HUDEP-2 (cell line): ENCODE measurements around the gene NCKAP1.
A peak's percentile ranks its signal among the peaks of the same experiment; 100 is the strongest.

Experiments used
- DNase-seq, 76 experiments: peaks; one replicate each; lab custom pipeline; 2025; ENCODE audit not compliant: unreplicated experiment in 76 of 76; lab: John Stamatoyannopoulos, UW

Gene NCKAP1

GRCh38 chr2:182952741-182953450 is 85.4 kb downstream of the NCKAP1 start:
- no peak for DNase-seq

GRCh38 chr2:182951948-182952663 is 86.2 kb downstream of the NCKAP1 start:
- DNase-seq: no peak

GRCh38 chr2:182950546-182950945 is 87.7 kb downstream of the NCKAP1 start:
- no peak for DNase-seq

DNA sequence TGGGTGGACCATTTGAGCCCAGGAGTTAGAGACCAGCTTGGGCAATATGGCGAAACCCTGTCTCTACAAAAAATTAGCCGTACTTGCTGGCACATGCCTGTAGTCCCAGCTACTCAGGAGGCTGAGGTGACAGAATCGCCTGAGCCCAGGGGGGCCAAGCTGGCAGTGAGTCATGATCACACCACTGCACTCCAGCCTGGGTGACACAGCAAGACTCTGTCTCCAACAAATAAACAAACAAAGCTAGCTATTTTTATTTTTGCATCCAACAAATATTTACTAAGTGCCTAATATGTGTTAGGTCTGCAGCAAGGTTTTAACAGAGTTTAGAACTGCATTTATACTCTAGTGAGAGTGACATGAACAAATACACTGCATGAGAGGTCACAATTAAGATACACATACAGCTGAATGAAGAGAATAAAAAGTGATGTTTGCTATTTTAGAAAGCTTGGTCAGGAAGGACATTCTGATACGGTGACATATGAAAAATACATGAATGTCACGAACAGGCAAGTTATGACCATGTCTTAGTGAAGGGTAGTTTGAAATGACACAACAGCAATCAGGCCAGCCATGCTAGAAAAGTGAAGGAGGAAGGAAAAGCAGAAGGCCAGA is 88.6 kb downstream of the NCKAP1 start:
- DNase-seq: peak in 33 of 76 experiments; percentile 2 to 78 (median 28)

DNA sequence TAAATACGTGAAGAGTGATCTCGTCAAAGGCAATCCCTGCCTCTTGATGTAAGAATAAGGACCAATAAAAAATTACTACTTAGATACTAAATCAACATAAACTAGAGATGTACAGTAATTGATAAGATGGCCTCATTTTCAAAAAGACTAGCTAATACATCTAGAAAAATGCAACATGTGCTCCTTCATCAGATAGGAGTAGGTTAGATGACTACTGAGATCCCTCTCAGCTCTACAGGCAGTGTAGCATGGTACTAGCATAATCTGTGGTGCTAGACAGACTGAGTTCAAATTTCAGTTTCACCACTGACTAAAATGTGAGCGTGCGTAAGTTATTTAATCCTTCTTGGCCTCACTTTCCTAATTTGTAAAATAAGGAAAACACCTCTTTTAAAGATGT is 89.2 kb downstream of the NCKAP1 start:
- DNase-seq: peak in 1 of 76 experiments; percentile 11

DNA sequence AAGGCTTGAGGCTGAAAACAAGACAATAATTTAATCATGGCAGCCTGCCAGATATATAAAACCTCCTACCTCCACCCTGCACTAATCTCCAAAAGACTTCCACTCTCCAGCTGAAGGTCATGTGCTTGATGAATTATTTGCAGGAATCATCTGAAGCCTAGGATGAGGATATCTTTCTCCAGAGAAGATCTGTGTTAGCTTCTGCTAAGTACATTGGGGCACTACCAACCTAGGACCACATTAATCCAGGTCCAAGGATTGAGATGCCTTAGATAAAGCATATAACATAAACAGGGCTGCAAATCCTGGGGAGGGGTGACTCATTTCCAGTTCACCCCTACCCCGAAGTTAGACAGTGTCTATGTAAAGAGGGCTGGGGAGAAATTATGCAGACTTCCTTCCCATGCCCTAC is 91.3 kb downstream of the NCKAP1 start:
- DNase-seq: peak in 2 of 76 experiments; percentile 2 to 4

GRCh38 chr2:182943339-182943738 is 94.9 kb downstream of the NCKAP1 start:
- no peak for DNase-seq

DNA sequence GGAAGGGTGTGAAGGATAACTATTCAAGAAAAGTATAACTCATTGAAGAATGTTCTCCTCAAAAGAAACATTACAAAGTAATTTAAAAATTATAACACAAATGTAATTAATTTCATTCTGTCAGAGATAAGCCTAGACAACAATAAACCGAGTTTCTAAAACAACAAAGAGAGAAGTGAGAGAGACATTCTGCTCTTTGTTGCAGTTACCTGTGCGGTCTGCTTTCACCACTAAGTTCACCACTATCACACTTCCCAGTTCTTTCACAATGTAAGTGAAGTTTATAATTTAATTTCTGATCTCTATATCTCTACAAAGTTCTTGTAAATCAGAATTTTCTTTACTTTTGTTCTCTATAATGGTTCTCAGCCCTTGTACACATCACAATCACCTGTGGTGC is 95.5 kb downstream of the NCKAP1 start:
- no peak for DNase-seq

DNA sequence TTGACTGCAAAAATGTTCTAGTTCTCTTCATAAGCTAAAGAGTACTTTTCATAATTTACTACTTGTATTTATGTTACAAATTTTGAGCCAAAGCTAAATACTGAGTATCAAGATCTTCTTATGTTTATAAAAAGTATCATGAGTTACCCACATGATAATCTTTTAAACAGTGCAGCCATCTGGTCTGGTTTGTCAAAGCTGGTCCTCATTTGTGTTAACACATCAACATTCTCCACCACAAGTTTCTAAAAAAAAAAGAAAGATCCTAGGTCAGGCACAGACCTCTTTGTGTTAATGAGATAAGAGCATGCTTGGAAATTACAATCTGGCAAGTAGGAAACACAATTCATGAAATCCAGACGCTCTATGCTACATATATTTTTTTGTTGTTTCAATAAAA is 96.3 kb downstream of the NCKAP1 start:
- DNase-seq: peak in 6 of 76 experiments; percentile 2 to 40 (median 8)

DNA sequence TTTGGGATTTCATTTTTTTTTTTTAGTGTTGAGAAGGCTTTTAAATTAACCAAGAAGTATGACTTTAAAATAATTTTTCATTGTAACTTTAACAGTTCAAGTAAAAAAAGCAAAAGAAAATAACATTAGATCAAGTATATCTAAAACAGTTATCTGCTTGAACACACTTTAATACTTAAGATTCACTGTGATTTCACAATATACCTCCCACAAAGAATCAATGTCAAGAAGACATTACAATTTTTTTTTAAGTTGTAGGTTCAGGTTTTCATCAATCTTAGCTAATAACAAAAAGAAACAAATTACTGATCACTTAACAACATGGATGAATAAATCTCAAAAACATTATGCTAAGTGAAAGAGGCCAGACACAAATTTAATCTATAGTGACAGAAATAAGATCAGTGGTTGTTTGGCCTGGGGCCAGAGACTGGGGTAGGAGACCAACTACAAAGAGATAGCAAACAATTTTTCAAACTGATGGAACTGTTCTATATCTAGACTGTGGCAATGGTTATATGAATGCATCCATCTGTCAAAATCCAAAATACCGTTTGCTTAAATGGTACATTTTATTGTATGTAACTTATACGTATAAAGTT is 97.0 kb downstream of the NCKAP1 start:
- DNase-seq: peak in 30 of 76 experiments; percentile 0 to 56 (median 14)

DNA sequence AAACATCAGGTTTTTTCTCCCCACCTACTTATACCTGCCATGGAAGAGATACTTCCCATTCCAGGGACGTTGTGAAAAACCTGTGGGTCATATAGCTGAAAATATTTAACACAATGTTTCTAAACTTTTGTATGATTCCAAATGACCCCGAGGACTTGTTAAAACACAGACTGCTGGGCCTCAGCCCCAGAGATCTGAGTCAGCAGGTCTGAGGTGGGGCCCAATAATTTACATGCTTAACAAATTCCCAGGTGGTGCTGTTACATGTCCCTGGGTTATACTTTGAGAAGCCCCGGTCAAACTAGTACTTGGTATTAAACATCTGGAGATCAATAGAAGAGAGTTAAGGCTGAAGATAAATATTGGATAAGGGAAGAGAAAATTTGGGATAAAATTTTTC is 100.4 kb downstream of the NCKAP1 start:
- DNase-seq: no peak

DNA sequence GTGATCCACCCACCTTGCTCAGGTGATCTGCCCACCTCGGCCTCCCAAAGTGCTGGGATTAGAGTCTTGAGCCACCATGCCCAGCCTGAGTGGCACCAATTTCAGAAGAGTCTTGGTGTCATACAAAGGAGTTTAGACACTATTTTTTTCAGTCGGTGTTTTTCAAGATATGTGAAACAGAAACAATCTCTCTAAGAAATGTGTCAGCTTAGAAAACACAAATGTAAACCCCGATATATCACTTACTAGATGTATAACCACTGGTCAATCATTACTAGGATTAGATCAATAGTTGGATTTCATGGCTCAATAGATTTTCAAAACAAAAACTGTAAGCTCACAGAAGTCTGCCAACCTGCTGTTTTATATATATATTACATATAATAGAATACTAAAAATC is 104.6 kb downstream of the NCKAP1 start:
- no peak for DNase-seq

DNA sequence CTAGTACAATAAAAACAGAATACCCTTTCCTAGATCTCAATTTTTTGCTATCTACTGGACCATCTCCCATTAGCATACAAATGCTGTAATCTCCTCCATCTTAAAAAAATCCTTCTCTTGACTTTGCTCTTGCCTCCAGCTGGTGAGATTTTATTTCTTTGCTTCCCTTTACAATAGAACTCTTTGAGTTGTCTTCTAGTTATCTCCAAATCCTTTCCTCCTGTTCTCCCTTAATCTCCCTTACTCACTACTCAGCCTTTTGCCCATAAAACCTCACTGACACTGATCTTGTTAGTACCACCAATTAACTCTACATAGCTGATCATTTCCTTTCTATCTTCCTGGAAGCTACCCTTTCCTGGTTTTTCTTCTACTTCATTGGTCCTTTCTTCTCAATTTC is 108.3 kb downstream of the NCKAP1 start:
- DNase-seq: no peak

DNA sequence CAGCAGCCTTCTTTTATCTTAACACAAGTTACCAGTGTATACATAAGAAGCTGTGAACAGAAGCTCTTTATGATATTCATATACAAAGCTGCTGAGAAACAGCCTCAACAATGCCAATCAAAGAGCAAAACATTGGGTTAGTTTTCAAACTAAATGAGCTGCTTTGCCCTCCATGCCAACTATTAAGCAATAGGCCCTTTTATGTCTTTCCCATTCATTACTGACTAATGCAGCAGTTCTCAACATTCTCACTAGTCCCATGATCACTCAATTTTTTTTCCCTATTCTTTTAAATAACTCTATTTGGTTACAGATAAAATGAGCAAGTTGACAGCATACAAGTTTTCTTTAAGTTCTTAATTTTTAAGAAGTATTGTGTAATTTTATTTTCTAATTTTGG is 114.0 kb downstream of the NCKAP1 start:
- DNase-seq: no peak

DNA sequence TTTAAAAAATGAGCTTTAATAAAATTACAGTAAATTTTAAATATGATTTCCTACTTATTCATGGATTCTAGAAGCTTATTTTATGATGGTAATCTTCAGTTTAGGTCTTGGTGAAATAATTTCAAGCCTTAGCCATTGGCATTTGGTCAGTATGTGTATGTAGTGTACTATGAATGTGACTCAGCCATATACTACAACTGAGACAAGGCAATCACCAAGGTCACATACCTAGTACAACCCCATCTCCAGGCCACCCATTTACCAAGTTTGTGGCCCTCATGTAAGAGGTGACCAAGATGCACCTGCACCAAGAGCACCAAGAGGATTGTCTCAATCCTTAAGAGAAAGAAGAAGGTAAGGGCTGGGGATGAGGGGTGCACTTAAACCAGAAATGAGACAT is 117.0 kb downstream of the NCKAP1 start:
- no peak for DNase-seq

GRCh38 chr2:182920631-182921056 is 117.6 kb downstream of the NCKAP1 start:
- no peak for DNase-seq

DNA sequence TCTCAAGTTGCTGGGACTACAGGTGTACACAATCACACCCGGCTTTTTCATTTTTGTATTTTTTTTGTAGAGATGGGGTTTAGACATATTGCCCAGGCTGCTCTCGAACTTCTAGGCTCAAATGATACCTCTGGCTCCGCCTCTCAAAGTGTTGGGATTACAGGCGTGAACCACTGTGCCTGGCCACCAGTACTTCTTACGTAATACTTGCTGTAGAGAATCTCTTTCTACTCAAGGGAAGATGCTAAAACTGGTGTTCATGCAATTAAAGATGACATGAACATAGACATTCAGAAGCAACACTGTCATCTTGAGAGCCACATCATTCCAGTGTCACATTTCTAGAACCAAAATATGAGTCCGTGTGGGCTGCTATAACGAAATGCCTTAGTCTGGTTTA is 118.2 kb downstream of the NCKAP1 start:
- no peak for DNase-seq

- DNase-seq: no peak
Measured at GRCh38 chr2:182918961-182919652, 119.2 kb downstream of the NCKAP1 start.

GRCh38 chr2:182917924-182918323 is 120.3 kb downstream of the NCKAP1 start:
- no peak for DNase-seq

GRCh38 chr2:182916417-182916816 is 121.8 kb downstream of the NCKAP1 start:
- no peak for DNase-seq
